Activated naive CD4-positive, alpha-beta T cell treated with anti-CD3 and anti-CD28 coated beads, Interleukin-2, amount 10 ng/mL, durations not matched to agents 7 days and 5 days (primary cell): Measurements from ENCODE around the gene ZNF502.
A peak's percentile ranks its signal among the peaks of the same experiment; 100 is the strongest.

Experiments used
- CTCF ChIA-PET: fragments of 350-600 bp; sonication (Branson Sonifier 250); formaldehyde crosslinking; loops from one replicate; lab custom pipeline; 2021; ENCODE audit warnings: antibody characterized with exemption; lab: Charles Lee
- DNase-seq: peaks from one replicate; pipeline ENCODE4 v3.0.0-alpha.2; 2020
- H3K27ac Mint-ChIP-seq: one replicate; pipeline ENCODE4 v1.8.0; 2021; ENCODE audit warnings: mild to moderate bottlenecking, moderate library complexity, mixed read lengths
- H3K27me3 Mint-ChIP-seq: one replicate; pipeline ENCODE4 v1.8.0; 2021; ENCODE audit warnings: mild to moderate bottlenecking, mixed read lengths
- H3K36me3 Mint-ChIP-seq: one replicate; pipeline ENCODE4 v1.8.0; 2021; ENCODE audit warnings: mixed read lengths
- H3K4me1 Mint-ChIP-seq: one replicate; pipeline ENCODE4 v1.8.0; 2021; ENCODE audit warnings: mixed read lengths
- H3K4me3 Mint-ChIP-seq: one replicate; pipeline ENCODE4 v1.8.0; 2021; ENCODE audit warnings: mild to moderate bottlenecking, moderate library complexity, mixed read lengths
- H3K9me3 Mint-ChIP-seq: one replicate; pipeline ENCODE4 v1.8.0; 2021; ENCODE audit warnings: mixed read lengths

Gene ZNF502

GRCh38 chr3:44729384-44729910 is 17.0 kb downstream of the ZNF502 start, which contains the start of gene ZNF501:
Gene ZNF501, plus strand, starts transcription at chr3:44729635. Its CDS starts 4,787 bp downstream, at chr3:44734422.
- H3K36me3 Mint-ChIP-seq, result peaks cover 41% of the 10 kb centered on the region

GRCh38 chr3:44734646-44735168 is 22.2 kb downstream of the ZNF502 start:
- CTCF ChIA-PET, result no interaction called here
- no peak for DNase-seq
- H3K9me3 Mint-ChIP-seq, result peaks cover 80% of the 10 kb centered on the region
- no peak overlapping the region for H3K4me3 Mint-ChIP-seq
- no peaks in the 10 kb centered on the region for H3K27me3 Mint-ChIP-seq
- H3K4me1 Mint-ChIP-seq, result peaks cover 6% of the 10 kb centered on the region
- H3K27ac Mint-ChIP-seq, result no peak overlapping the region
- peaks cover 35% of the 10 kb centered on the region for H3K36me3 Mint-ChIP-seq

More at GRCh38 chr3:44729384-44729910, 17.0 kb downstream of the ZNF502 start, which contains the start of gene ZNF501:
- DNase-seq, result peak; percentile 92
- no peaks in the 10 kb centered on the region for H3K27me3 Mint-ChIP-seq
- peak within 1 kb of the TSS; percentile 89 for H3K27ac Mint-ChIP-seq
- peaks cover 80% of the 10 kb centered on the region for H3K9me3 Mint-ChIP-seq
- CTCF ChIA-PET, result interaction anchor here (0.9 kb wide), 2 partner anchors 9 to 185 kb away, joined by 3 to 4 read pairs; no protein-coding TSS in a partner anchor
- H3K4me1 Mint-ChIP-seq, result peaks cover 14% of the 10 kb centered on the region
- H3K4me3 Mint-ChIP-seq, result peak within 1 kb of the TSS; percentile 88

GRCh38 chr3:44761101-44761423 is 48.6 kb downstream of the ZNF502 start:
- Mint-ChIP-seq H3K27me3 (no peaks in the 10 kb centered on the region), H3K9me3 (peaks cover 41% of the 10 kb centered on the region), H3K4me3 (peak overlapping the region; percentile 85), H3K27ac (peak overlapping the region; percentile 88), H3K4me1 (peaks cover 40% of the 10 kb centered on the region), H3K36me3 (peaks cover 71% of the 10 kb centered on the region)
- CTCF ChIA-PET, result no interaction called here
- no peak for DNase-seq

- peak; percentile 97 for DNase-seq
- Mint-ChIP-seq H3K4me1 (peaks cover 40% of the 10 kb centered on the region), H3K27me3 (no peaks in the 10 kb centered on the region), H3K9me3 (peaks cover 43% of the 10 kb centered on the region), H3K4me3 (peak within 1 kb of the TSS; percentile 85), H3K27ac (peak within 1 kb of the TSS; percentile 88), H3K36me3 (peaks cover 71% of the 10 kb centered on the region)
- CTCF ChIA-PET, result interaction anchor here (1.2 kb wide), 1 partner anchor 152 kb away, joined by 4 read pairs; no protein-coding TSS in a partner anchor
Measured at GRCh38 chr3:44761424-44762169, 49.1 kb downstream of the ZNF502 start, which contains the start of the genes KIAA1143 and KIF15. Gene KIAA1143, minus strand, starts transcription at chr3:44761619. Its CDS starts 17 bp downstream, at chr3:44761602. Gene KIF15, plus strand, starts transcription at chr3:44761794. Its CDS starts 72 bp downstream, at chr3:44761866.

GRCh38 chr3:44762170-44762677 is 49.8 kb downstream of the ZNF502 start:
- peaks cover 73% of the 10 kb centered on the region for H3K36me3 Mint-ChIP-seq
- CTCF ChIA-PET, result interaction anchor here (1.2 kb wide), 1 partner anchor 152 kb away, joined by 4 read pairs; no protein-coding TSS in a partner anchor
- H3K9me3 Mint-ChIP-seq, result peaks cover 43% of the 10 kb centered on the region
- H3K27ac Mint-ChIP-seq, result peak overlapping the region; percentile 88
- peaks cover 40% of the 10 kb centered on the region for H3K4me1 Mint-ChIP-seq
- peak overlapping the region; percentile 85 for H3K4me3 Mint-ChIP-seq
- DNase-seq, result no peak
- no peaks in the 10 kb centered on the region for H3K27me3 Mint-ChIP-seq

GRCh38 chr3:44762690-44763089 is 50.2 kb downstream of the ZNF502 start:
- H3K9me3 Mint-ChIP-seq, result peaks cover 40% of the 10 kb centered on the region
- H3K4me1 Mint-ChIP-seq, result peaks cover 40% of the 10 kb centered on the region
- peak overlapping the region; percentile 85 for H3K4me3 Mint-ChIP-seq
- no peak for DNase-seq
- H3K36me3 Mint-ChIP-seq, result peaks cover 73% of the 10 kb centered on the region
- peak overlapping the region; percentile 88 for H3K27ac Mint-ChIP-seq
- CTCF ChIA-PET, result interaction anchor here (1.2 kb wide), 1 partner anchor 151 kb away, joined by 4 read pairs; no protein-coding TSS in a partner anchor
- no peaks in the 10 kb centered on the region for H3K27me3 Mint-ChIP-seq

GRCh38 chr3:44764248-44764647 is 51.8 kb downstream of the ZNF502 start:
- H3K27me3 Mint-ChIP-seq, result no peaks in the 10 kb centered on the region
- H3K4me3 Mint-ChIP-seq, result no peak overlapping the region
- no peak overlapping the region for H3K27ac Mint-ChIP-seq
- H3K4me1 Mint-ChIP-seq, result peaks cover 40% of the 10 kb centered on the region
- H3K36me3 Mint-ChIP-seq, result peaks cover 74% of the 10 kb centered on the region
- peaks cover 39% of the 10 kb centered on the region for H3K9me3 Mint-ChIP-seq
- CTCF ChIA-PET, result no interaction called here
- DNase-seq, result no peak

- H3K4me3 Mint-ChIP-seq, result no peak overlapping the region
- no peaks in the 10 kb centered on the region for H3K27me3 Mint-ChIP-seq
- no peaks in the 10 kb centered on the region for H3K4me1 Mint-ChIP-seq
- peaks cover 52% of the 10 kb centered on the region for H3K9me3 Mint-ChIP-seq
- no peak overlapping the region for H3K27ac Mint-ChIP-seq
- DNase-seq, result no peak
- CTCF ChIA-PET, result no interaction called here
- H3K36me3 Mint-ChIP-seq, result peaks cover 84% of the 10 kb centered on the region
Measured at GRCh38 chr3:44771424-44772098, 59.1 kb downstream of the ZNF502 start.

- Mint-ChIP-seq H3K4me3 (no peak overlapping the region), H3K27me3 (no peaks in the 10 kb centered on the region), H3K4me1 (no peaks in the 10 kb centered on the region), H3K9me3 (peaks cover 50% of the 10 kb centered on the region), H3K27ac (no peak overlapping the region), H3K36me3 (peaks cover 84% of the 10 kb centered on the region)
- CTCF ChIA-PET, result no interaction called here
- DNase-seq, result no peak
Measured at GRCh38 chr3:44772099-44772442, 59.6 kb downstream of the ZNF502 start.
